Smooth muscle cell (in vitro differentiated cells): ENCODE data around the gene CCDC30. TPM values are rescaled to one million over a fixed set of nuclear protein-coding genes. Genes with fewer than 3 reads are reported as not detected.
"Not testable (repeated sequence)": the region's sequence is repeated elsewhere in the genome, so short reads cannot be mapped to it uniquely, and the experiment has no call there.

Source experiments
- DNase-seq: peaks from one replicate; lab custom pipeline; 2025; ENCODE audit not compliant: unreplicated experiment; lab: John Stamatoyannopoulos, UW
- H2AFZ ChIP-seq: fragments of 200-600 bp; sonication (generic); 2 replicates; pipeline ENCODE4 v1.6.0; 2016; ENCODE audit warnings: antibody characterized with exemption, low read depth, mild to moderate bottlenecking
- H3F3A ChIP-seq: fragments of 200-600 bp; sonication (generic); 2 replicates; pipeline ENCODE4 v1.6.0; 2017; ENCODE audit warnings: antibody characterized with exemption, low read depth
- H3K27ac ChIP-seq: fragments of 200-600 bp; sonication (generic); 2 replicates; pipeline ENCODE4 v1.5.1; 2016; ENCODE audit warnings: low read depth, mild to moderate bottlenecking
- H3K27me3 ChIP-seq: fragments of 200-600 bp; sonication (generic); 2 replicates; pipeline ENCODE4 v1.6.1; 2016; ENCODE audit warnings: low read depth, mild to moderate bottlenecking
- H3K36me3 ChIP-seq: fragments of 200-600 bp; sonication (generic); 2 replicates; pipeline ENCODE4 v1.5.1; 2016; ENCODE audit warnings: low read depth
- H3K4me1 ChIP-seq: fragments of 200-600 bp; sonication (generic); 2 replicates; pipeline ENCODE4 v1.5.1; 2016; ENCODE audit warnings: low read depth
- H3K4me2 ChIP-seq: fragments of 200-600 bp; sonication (generic); 2 replicates; pipeline ENCODE4 v1.6.0; 2016; ENCODE audit warnings: mild to moderate bottlenecking
- H3K4me3 ChIP-seq: fragments of 200-600 bp; sonication (generic); 2 replicates; pipeline ENCODE4 v1.5.1; 2016; ENCODE audit warnings: mild to moderate bottlenecking
- H3K79me2 ChIP-seq: fragments of 200-600 bp; sonication (generic); 2 replicates; pipeline ENCODE4 v1.6.0; 2016; ENCODE audit warnings: low read depth, mild to moderate bottlenecking
- H3K9ac ChIP-seq: fragments of 200-600 bp; sonication (generic); 2 replicates; pipeline ENCODE4 v1.6.0; 2016; ENCODE audit warnings: low read depth
- H3K9me3 ChIP-seq: fragments of 200-600 bp; sonication (generic); replicated peaks from 2 replicates; pipeline ENCODE4 v1.5.1; 2016; ENCODE audit warnings: low read depth
- H4K20me1 ChIP-seq: fragments of 200-600 bp; sonication (generic); 2 replicates; pipeline ENCODE4 v1.6.0; 2016; ENCODE audit warnings: low read depth
- CTCF ChIP-seq: fragments of 200-600 bp; sonication (generic); IDR thresholded peaks from 2 replicates; pipeline ENCODE4 v1.5.1; 2017; ENCODE audit warnings: borderline replicate concordance, mild to moderate bottlenecking, antibody characterized with exemption; ENCODE audit not compliant: insufficient read depth, poor library complexity, severe bottlenecking
- WGBS: methylation state at CpG from one replicate; pipeline ENCODE4 v1.1.7; 2016; ENCODE audit warnings: low lambda C conversion rate; 5-methylcytosine and 5-hydroxymethylcytosine counted together
- polyA plus RNA-seq: library from polyadenylated mRNA; unstranded; fragments of >200 nt; fragmentation: Nextera tagmentation; extraction: Ambion mirVana; gene quantifications from 2 replicates; pipeline ENCODE4 v1.2.1, GENCODE V29; 2016
- total RNA-seq: library from RNA; depleted of rRNA; stranded (reverse); fragments of >200 nt; gene quantifications from 2 replicates; pipeline ENCODE4 v1.2.3, GENCODE V29; 2014

Gene CCDC30
- total and polyA plus RNA-seq, 2 experiments from 2014 or later: 1.2 to 1.6 TPM

- peak; percentile 17 for TF ChIP-seq CTCF
- H3K9me3 ChIP-seq: peaks cover 17% of the 10 kb centered on the region
- H3K4me1 ChIP-seq, H2AFZ ChIP-seq, H3K4me3 ChIP-seq, H3F3A ChIP-seq, DNase-seq, H3K36me3 ChIP-seq, H3K27me3 ChIP-seq, H3K9ac ChIP-seq, H4K20me1 ChIP-seq, H3K79me2 ChIP-seq, H3K4me2 ChIP-seq, H3K27ac ChIP-seq: not testable (repeated sequence)
- 69% methylated on average over 6 of the region's 6 CpGs for WGBS
Observed at GRCh38 chr1:42511581-42512155, 48.6 kb downstream of the CCDC30 start.

DNA sequence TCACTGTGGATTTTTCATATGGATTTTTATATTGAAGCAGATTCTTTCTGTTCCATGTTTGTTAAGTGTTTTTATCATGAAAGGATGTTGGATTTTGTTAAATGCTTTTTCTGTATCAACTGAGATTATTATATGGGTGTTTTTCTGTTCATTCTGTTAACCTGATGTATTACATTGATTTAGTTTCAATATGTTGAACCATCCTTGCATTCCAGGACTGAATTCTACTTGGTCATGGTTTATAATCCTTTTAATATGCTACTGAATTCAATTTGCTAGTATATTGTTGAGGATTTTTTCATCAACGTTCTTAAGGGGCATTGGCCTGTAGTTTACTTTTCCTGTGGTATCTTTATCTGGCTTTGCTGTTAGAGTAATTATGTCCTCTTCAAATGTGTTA lies 55.8 kb downstream of the CCDC30 start:
- TF ChIP-seq CTCF: no peak
- H3K4me3 ChIP-seq: no peak overlapping the region
- H4K20me1 ChIP-seq: no peaks in the 10 kb centered on the region
- no peaks in the 10 kb centered on the region for H3K9me3 ChIP-seq
- H3K4me1 ChIP-seq: peaks cover under 1% of the 10 kb centered on the region
- no peaks in the 10 kb centered on the region for H3K79me2 ChIP-seq
- no peaks in the 10 kb centered on the region for H3K27me3 ChIP-seq
- no peak overlapping the region for H3K9ac ChIP-seq
- H3K36me3 ChIP-seq: no peaks in the 10 kb centered on the region
- no peak overlapping the region for H2AFZ ChIP-seq
- DNase-seq: no peak
- 86% methylated on average over 1 of the region's 1 CpG for WGBS
- no peak overlapping the region for H3K27ac ChIP-seq
- H3K4me2 ChIP-seq: no peak overlapping the region
- no peaks in the 10 kb centered on the region for H3F3A ChIP-seq

- Histone ChIP-seq H3K36me3 (no peaks in the 10 kb centered on the region), H3K27ac (no peak overlapping the region), H3K4me1 (peaks cover 3% of the 10 kb centered on the region), H3K4me3 (no peak overlapping the region), H3K27me3 (no peaks in the 10 kb centered on the region), H3F3A (no peaks in the 10 kb centered on the region), H3K79me2 (no peaks in the 10 kb centered on the region), H3K4me2 (no peak overlapping the region), H4K20me1 (no peaks in the 10 kb centered on the region), H2AFZ (no peak overlapping the region), H3K9me3 (no peaks in the 10 kb centered on the region), H3K9ac (no peak overlapping the region)
- no peak for TF ChIP-seq CTCF
- DNase-seq: no peak
- WGBS: 91% methylated on average over 3 of the region's 3 CpGs
Observed at GRCh38 chr1:42523171-42523570, 60.1 kb downstream of the CCDC30 start.

- Histone ChIP-seq H2AFZ (no peak overlapping the region), H3F3A (no peaks in the 10 kb centered on the region), H3K9me3 (no peaks in the 10 kb centered on the region), H3K4me1 (peaks cover 3% of the 10 kb centered on the region), H3K27me3 (no peaks in the 10 kb centered on the region), H3K27ac (no peak overlapping the region), H3K79me2 (no peaks in the 10 kb centered on the region), H3K4me3 (no peak overlapping the region), H3K36me3 (no peaks in the 10 kb centered on the region), H4K20me1 (no peaks in the 10 kb centered on the region), H3K9ac (no peak overlapping the region), H3K4me2 (no peak overlapping the region)
- no peak for TF ChIP-seq CTCF
- 56% methylated on average over 3 of the region's 3 CpGs for WGBS
- no peak for DNase-seq
Observed at GRCh38 chr1:42524330-42524729, 61.2 kb downstream of the CCDC30 start.
